Upper lobe of left lung (tissue), 6 donors: Measurements from ENCODE around the gene AADACL2. TPM values are rescaled to one million over a fixed set of nuclear protein-coding genes. Genes with fewer than 3 reads are reported as not detected.
A peak's percentile ranks its signal among the peaks of the same experiment; 100 is the strongest.

Experiments
- ATAC-seq, 2 donors: fragments of 200-7000 bp; cut with Tn5 transposase; one replicate each; pipeline ENCODE4 v1.9.1; 2022; ENCODE audit warnings: mild to moderate bottlenecking in 2 of 2, moderate library complexity in 2 of 2; ENCODE audit not compliant: low FRiP score in 2 of 2
- DNase-seq, 2 donors: peaks; one replicate each; pipeline ENCODE4 v3.0.0-alpha.2; 2019 to 2020
- H3K27ac ChIP-seq, 4 donors: fragments of 200-600 bp; sonication (generic); one replicate each; pipeline ENCODE4 v1.5.1; 2016 to 2019
- H3K27me3 ChIP-seq, 4 donors: fragments of 200-600 bp; sonication (generic); one replicate each; pipeline ENCODE4 v1.5.1; 2017 to 2019
- H3K36me3 ChIP-seq, 4 donors: fragments of 200-600 bp; sonication (generic); one replicate each; pipeline ENCODE4 v1.5.1; 2016 to 2019
- H3K4me1 ChIP-seq, 4 donors: fragments of 200-600 bp; sonication (generic); one replicate each; pipeline ENCODE4 v1.5.1; 2018 to 2019
- H3K4me3 ChIP-seq, 4 donors: fragments of 200-600 bp; sonication (generic); one replicate each; pipeline ENCODE4 v1.5.1; 2017 to 2019; ENCODE audit warnings: mild to moderate bottlenecking in 2 of 4, moderate library complexity in 1 of 4
- H3K9me3 ChIP-seq, 4 donors: fragments of 200-600 bp; sonication (generic); one replicate each; pipeline ENCODE4 v1.5.1; 2018 to 2019
- CTCF ChIP-seq, 6 experiments: fragments of 450-650 bp in 4 of 6; fragments of 200-600 bp in 2 of 6; sonication (generic) in 2 of 6; IDR thresholded peaks; one replicate each; pipeline ENCODE4 v1.5.1; 2016 to 2019; ENCODE audit warnings: antibody characterized with exemption in 6 of 6
- EP300 ChIP-seq, 4 donors: sonication (generic); formaldehyde crosslinking; IDR thresholded peaks; one replicate each; pipeline ENCODE4 v1.5.1; 2017; ENCODE audit warnings: antibody characterized with exemption in 4 of 4, control low read depth in 2 of 4
- POLR2A ChIP-seq, 4 donors: fragments of 450-650 bp; IDR thresholded peaks; one replicate each; pipeline ENCODE4 v1.5.1; 2016 to 2017; ENCODE audit warnings: antibody characterized with exemption in 4 of 4, mild to moderate bottlenecking in 2 of 4
- POLR2AphosphoS5 ChIP-seq, 2 donors: sonication (generic); formaldehyde crosslinking; IDR thresholded peaks; one replicate each; pipeline ENCODE4 v1.5.1; 2017; ENCODE audit warnings: antibody characterized with exemption in 2 of 2
- WGBS, 2 donors: methylation state at CpG; one replicate each; pipeline ENCODE4 v1.1.5; 2017 to 2018; 5-methylcytosine and 5-hydroxymethylcytosine counted together
- total RNA-seq, 6 donors: library from RNA; depleted of rRNA in 4 of 6; stranded (reverse); fragments of >200 nt in 4 of 6; gene quantifications; one replicate each; pipeline versions ENCODE4 v1.1.0 to v1.2.1, GENCODE V29; 2016 to 2021
- donor health status: DM: no; HTN: no; CAD: no; lungs with moderate emphysema.
- donor health status: DM: no; HTN: yes; CAD: no; lungs with severe emphysema.

AADACL2 gene
- total RNA-seq, 6 donors from 2014 or later = 1.6 TPM; not detected in 5

- DNase-seq (no peak), ATAC-seq (peak in 1 of 2 donors; percentile 43)
- H3K27me3 ChIP-seq = no peaks in the 10 kb centered on the region
- no peak overlapping the region for H3K27ac ChIP-seq
- no peaks in the 10 kb centered on the region for H3K9me3 ChIP-seq
- TF ChIP-seq EP300 (IDR thresholded peaks at IDR 0.05) (no peak), CTCF (IDR thresholded peaks at IDR 0.05) (no peak), POLR2AphosphoS5 (IDR thresholded peaks at IDR 0.05) (no peak), POLR2A (IDR thresholded peaks at IDR 0.05) (no peak)
- peaks cover 8 to 18% (median 13%) of the 10 kb centered on the region in 4 donors for H3K4me1 ChIP-seq
- 76 to 86% methylated on average over 2 of the region's 2 CpGs for whole genome bisulfite sequencing, 2 donors
- H3K4me3 ChIP-seq = no peak overlapping the region
- no peaks in the 10 kb centered on the region for H3K36me3 ChIP-seq
Measured at GRCh38 chr3:151766454-151766853, 32.7 kb downstream of the AADACL2 start.

- no peak for TF ChIP-seq POLR2A (IDR thresholded peaks at IDR 0.05)
- TF ChIP-seq EP300 (IDR thresholded peaks at IDR 0.05) = no peak
- no peak for TF ChIP-seq CTCF (IDR thresholded peaks at IDR 0.05)
- TF ChIP-seq POLR2AphosphoS5 (IDR thresholded peaks at IDR 0.05) = no peak
- no peaks in the 10 kb centered on the region for H3K9me3 ChIP-seq
- H3K4me1 ChIP-seq = peaks cover 8 to 22% (median 14%) of the 10 kb centered on the region in 4 donors
- H3K36me3 ChIP-seq = no peaks in the 10 kb centered on the region
- H3K4me3 ChIP-seq = no peak overlapping the region
- H3K27me3 ChIP-seq = no peaks in the 10 kb centered on the region
- ATAC-seq = no peak
- 97 to 100% methylated on average over 1 of the region's 1 CpG for WGBS, 2 donors
- no peak for DNase-seq
- H3K27ac ChIP-seq = no peak overlapping the region
Measured at GRCh38 chr3:151768393-151768930, 34.7 kb downstream of the AADACL2 start.

- Histone ChIP-seq H3K9me3 (no peaks in the 10 kb centered on the region), H3K36me3 (no peaks in the 10 kb centered on the region), H3K4me1 (peaks cover 8 to 22% (median 14%) of the 10 kb centered on the region in 4 donors), H3K4me3 (no peak overlapping the region), H3K27ac (peak overlapping the region; percentile 15 to 50 (median 32)), H3K27me3 (no peaks in the 10 kb centered on the region)
- 45 to 67% methylated on average over 2 of the region's 2 CpGs for WGBS, 2 donors
- ATAC-seq (no peak), DNase-seq (no peak)
- TF ChIP-seq CTCF (IDR thresholded peaks at IDR 0.05) (no peak), POLR2A (IDR thresholded peaks at IDR 0.05) (no peak)
Measured at GRCh38 chr3:151769175-151769574, 35.4 kb downstream of the AADACL2 start.

DNA sequence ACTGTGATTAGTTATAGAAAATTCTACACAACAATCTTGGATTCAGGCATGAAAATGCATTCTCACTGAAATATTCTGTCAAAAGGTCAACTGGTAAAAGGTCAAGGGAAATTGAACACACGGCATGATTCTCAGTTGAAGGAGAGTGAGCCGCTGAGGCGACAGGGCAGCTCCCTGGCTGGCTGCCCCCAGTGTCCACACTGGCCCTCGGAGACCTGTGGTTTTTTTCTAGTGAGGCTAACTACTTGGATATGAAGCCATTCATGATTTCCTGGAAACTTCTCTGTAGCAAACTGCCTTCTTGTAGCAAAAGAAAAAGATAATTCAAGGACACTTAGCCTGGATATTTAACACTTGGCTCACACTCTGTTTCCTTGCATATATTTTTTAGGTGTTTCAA lies 37.2 kb downstream of the AADACL2 start:
- H3K9me3 ChIP-seq = no peaks in the 10 kb centered on the region
- WGBS, 2 donors = 23 to 42% methylated on average over 4 of the region's 4 CpGs
- peak; percentile 79 to 90 for ATAC-seq
- no peak overlapping the region for H3K4me3 ChIP-seq
- no peak for TF ChIP-seq POLR2AphosphoS5 (IDR thresholded peaks at IDR 0.05)
- TF ChIP-seq EP300 (IDR thresholded peaks at IDR 0.05) = peak in 1 of 4 donors; percentile 35
- peak; percentile 77 to 78 for DNase-seq
- peak overlapping the region; percentile 15 to 50 (median 36) for H3K27ac ChIP-seq
- H3K4me1 ChIP-seq = peaks cover 12 to 22% (median 15%) of the 10 kb centered on the region in 4 donors
- no peaks in the 10 kb centered on the region for H3K27me3 ChIP-seq
- no peaks in the 10 kb centered on the region for H3K36me3 ChIP-seq

DNA sequence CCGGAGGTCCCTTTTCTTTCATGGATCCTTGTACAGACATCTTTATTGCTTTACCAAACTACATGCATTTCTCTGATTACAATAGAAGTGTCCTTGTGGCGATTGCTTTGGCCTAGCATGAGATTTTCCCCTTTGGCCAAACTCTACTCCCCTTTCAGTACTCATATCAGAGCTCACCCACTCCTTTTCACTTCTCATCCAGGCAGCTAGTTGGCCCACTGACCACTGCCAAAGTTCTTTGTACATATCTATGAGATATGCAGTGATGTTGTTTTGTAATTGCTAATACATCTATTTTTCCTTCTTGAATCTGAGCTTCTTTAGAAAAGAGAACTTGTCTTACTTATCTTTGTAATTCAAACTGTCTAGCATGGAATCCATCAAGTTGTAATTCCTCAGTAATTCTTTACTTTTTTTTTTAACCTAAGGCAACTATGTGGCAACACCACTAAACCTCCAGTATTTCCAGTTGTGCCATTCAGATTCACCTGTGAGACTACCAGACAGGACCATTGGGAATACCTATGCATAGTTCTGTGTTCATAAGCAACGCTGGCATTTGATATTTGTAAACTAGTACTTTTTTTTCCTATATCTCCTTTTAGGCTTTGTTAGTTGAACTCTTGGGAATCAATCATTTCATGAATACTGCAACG lies 39.2 kb downstream of the AADACL2 start:
- Histone ChIP-seq H3K4me3 (no peak overlapping the region), H3K4me1 (peaks cover 13 to 22% (median 16%) of the 10 kb centered on the region in 4 donors), H3K27me3 (no peaks in the 10 kb centered on the region), H3K9me3 (no peaks in the 10 kb centered on the region), H3K36me3 (no peaks in the 10 kb centered on the region), H3K27ac (peak overlapping the region in 1 of 4 donors; percentile 29)
- no peak for ATAC-seq
- no peak for DNase-seq
- 86 to 93% methylated on average over 4 of the region's 4 CpGs for WGBS, 2 donors
- no peak for TF ChIP-seq EP300 (IDR thresholded peaks at IDR 0.05)
- no peak for TF ChIP-seq POLR2A (IDR thresholded peaks at IDR 0.05)
- no peak for TF ChIP-seq CTCF (IDR thresholded peaks at IDR 0.05)
- no peak for TF ChIP-seq POLR2AphosphoS5 (IDR thresholded peaks at IDR 0.05)
